Pancreas (tissue), 10 donors: ENCODE results near the gene CEP44. TPM values are rescaled to one million over a fixed set of nuclear protein-coding genes. Genes with fewer than 3 reads are reported as not detected.

Source experiments
- ATAC-seq, 4 donors: fragments of 200-7000 bp; cut with Tn5 transposase; one replicate each; pipeline versions ENCODE4 v1.8.0 to v1.9.1; 2020; ENCODE audit warnings: mild to moderate bottlenecking in 4 of 4, moderate library complexity in 4 of 4
- DNase-seq, 6 donors: peaks; one replicate each; pipeline ENCODE4 v3.0.0-alpha.2; 2020
- FAIRE-seq: peaks from 2 replicates; lab custom pipeline; 2012; peaks lifted over from hg19 to GRCh38; lab: Jason Lieb, UNC
- H3K27ac ChIP-seq, 4 donors: fragments of 200-600 bp; sonication (generic); 1 replicate in 3 of 4; 2 replicates in 1 of 4; pipeline versions ENCODE4 v1.5.0 to v1.8.0; 2020
- H3K27me3 ChIP-seq, 4 donors: fragments of 200-600 bp; one replicate each; pipeline ENCODE4 v1.8.0; 2021
- H3K36me3 ChIP-seq, 3 donors: fragments of 200-600 bp; sonication (generic) in 1 of 3; one replicate each; pipeline versions ENCODE4 v1.5.0 to v1.8.0; 2020 to 2021
- H3K4me1 ChIP-seq, 3 donors: fragments of 200-600 bp; one replicate each; pipeline ENCODE4 v1.8.0; 2021
- H3K4me3 ChIP-seq, 4 donors: fragments of 200-600 bp; sonication (generic) in 2 of 4; one replicate each; pipeline versions ENCODE4 v1.5.0 to v1.8.0; 2020 to 2021
- H3K9me3 ChIP-seq, 4 donors: fragments of 200-600 bp; one replicate each; pipeline ENCODE4 v1.8.0; 2021
- WGBS, 2 donors: extraction: QIAGEN DNeasy Blood & Tissue Kit; methylation state at CpG; one replicate each; pipeline ENCODE4 v1.1.7; 2013; 5-methylcytosine and 5-hydroxymethylcytosine counted together
- intact Hi-C, 3 donors: fragments of 100-400 bp; cut with DNase I; formaldehyde crosslinking; loops; one replicate each; pipeline versions ENCODE4 v1.11.1 to v1.14.2; 2022
- polyA plus RNA-seq, 2 donors: library from polyadenylated mRNA; stranded (reverse); fragments of 200-250 nt; gene quantifications; one replicate each; pipeline ENCODE4 v1.2.3, GENCODE V29; 2013
- total RNA-seq, 6 donors: library from RNA; stranded (reverse); fragmentation: NEBNext Ultra II Directional in 4 of 6; extraction: Animal tissue kit (Norgen Biotek cat#: 25700) in 4 of 6; gene quantifications; one replicate each; pipeline versions ENCODE4 v1.2.1 to v1.2.4, GENCODE V29; 2021 to 2023
- TF ChIP-seq, protein P1 (sequence below), 4 donors: fragments of 200-600 bp; sonication (generic) in 3 of 4; IDR thresholded peaks; one replicate each; pipeline versions ENCODE4 v1.5.0 to v1.8.0; 2021; ENCODE audit warnings: antibody characterized with exemption in 4 of 4
- donor health status: healthy with polysubstance abuse.
- donor health status: DM: no; HTN: no; CAD: no; lungs with moderate emphysema.
- donor health status: DM: no; HTN: no; CAD: no.
- donor health status: control.
- donor health status: control.
- donor health status: Bipolar disorder and iron deficiency.
- donor health status: DM: yes; HTN: yes; CAD: no.
- donor health status: DM: no; HTN: no; CAD: no.
- donor health status: DM: no; HTN: no; CAD: no.
- donor health status: DM: yes; HTN: yes; CAD: no.

The CEP44 gene
- total and polyA plus RNA-seq, 8 donors: 3.4 to 9.7 (median 5.9) TPM

DNA sequence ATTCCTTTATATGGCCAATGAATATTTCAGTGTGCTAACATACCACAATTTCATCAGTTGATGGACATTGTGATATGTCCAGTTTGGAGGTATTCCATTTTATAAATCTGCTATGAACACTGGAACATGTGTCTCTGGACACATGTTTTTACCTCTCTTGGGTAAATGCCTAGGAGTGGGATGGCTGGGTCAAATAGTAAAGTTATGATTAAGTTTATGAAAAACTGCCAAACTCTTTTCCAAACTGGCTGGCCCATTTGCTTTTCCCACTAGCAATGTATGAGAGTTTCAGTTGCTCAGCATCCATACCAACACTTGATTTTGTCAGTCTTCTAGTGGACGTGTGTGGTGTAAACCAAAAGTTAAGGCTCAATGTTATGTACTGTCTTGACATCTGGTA lies 40.5 kb downstream of the CEP44 start:
- Histone ChIP-seq H3K36me3 (no peaks in the 10 kb centered on the region), H3K27ac (no peak overlapping the region), H3K4me1 (no peaks in the 10 kb centered on the region), H3K27me3 (no peaks in the 10 kb centered on the region), H3K4me3 (no peak overlapping the region), H3K9me3 (no peaks in the 10 kb centered on the region)
- no peak for FAIRE-seq
- 82 to 90% methylated on average over 1 of the region's 1 CpG for WGBS, 2 donors
- no peak for ATAC-seq
- intact Hi-C loops: loop anchor here in 1 of 3 donors (10.0 kb wide), 1 partner anchor 99 kb away; no protein-coding TSS in a partner anchor
- no peak for DNase-seq
- TF ChIP-seq, protein P1, sequence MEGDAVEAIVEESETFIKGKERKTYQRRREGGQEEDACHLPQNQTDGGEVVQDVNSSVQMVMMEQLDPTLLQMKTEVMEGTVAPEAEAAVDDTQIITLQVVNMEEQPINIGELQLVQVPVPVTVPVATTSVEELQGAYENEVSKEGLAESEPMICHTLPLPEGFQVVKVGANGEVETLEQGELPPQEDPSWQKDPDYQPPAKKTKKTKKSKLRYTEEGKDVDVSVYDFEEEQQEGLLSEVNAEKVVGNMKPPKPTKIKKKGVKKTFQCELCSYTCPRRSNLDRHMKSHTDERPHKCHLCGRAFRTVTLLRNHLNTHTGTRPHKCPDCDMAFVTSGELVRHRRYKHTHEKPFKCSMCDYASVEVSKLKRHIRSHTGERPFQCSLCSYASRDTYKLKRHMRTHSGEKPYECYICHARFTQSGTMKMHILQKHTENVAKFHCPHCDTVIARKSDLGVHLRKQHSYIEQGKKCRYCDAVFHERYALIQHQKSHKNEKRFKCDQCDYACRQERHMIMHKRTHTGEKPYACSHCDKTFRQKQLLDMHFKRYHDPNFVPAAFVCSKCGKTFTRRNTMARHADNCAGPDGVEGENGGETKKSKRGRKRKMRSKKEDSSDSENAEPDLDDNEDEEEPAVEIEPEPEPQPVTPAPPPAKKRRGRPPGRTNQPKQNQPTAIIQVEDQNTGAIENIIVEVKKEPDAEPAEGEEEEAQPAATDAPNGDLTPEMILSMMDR (IDR thresholded peaks at IDR 0.05): no peak

DNA sequence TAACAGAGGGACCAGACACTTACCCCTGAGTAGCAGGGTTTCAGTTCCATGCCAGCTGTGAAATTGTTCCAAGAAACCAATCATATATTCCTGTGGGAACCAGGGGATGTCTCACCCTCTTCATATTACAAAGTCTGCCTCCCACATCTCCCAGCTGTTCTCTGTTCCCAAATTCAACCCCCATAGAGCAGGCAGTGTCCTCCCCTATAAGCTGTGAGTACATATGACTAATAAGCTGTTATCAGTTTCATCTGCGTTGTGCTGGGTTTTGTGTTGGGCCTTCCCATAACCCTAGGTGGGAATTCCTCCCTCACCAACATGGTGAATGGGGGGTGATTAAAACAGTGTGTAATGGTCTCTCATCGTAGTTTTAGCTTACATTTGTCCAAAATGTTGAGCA lies 41.0 kb downstream of the CEP44 start:
- DNase-seq: no peak
- 73 to 91% methylated on average over 2 of the region's 2 CpGs for WGBS, 2 donors
- no peak for FAIRE-seq
- H3K4me3 ChIP-seq: no peak overlapping the region
- no peaks in the 10 kb centered on the region for H3K9me3 ChIP-seq
- ATAC-seq: no peak
- TF ChIP-seq, protein P1 (IDR thresholded peaks at IDR 0.05): no peak
- no peaks in the 10 kb centered on the region for H3K4me1 ChIP-seq
- H3K27me3 ChIP-seq: no peaks in the 10 kb centered on the region
- no peak overlapping the region for H3K27ac ChIP-seq
- intact Hi-C loops: loop anchor here in 1 of 3 donors (10.0 kb wide), 1 partner anchor 100 kb away; no protein-coding TSS in a partner anchor
- H3K36me3 ChIP-seq: no peaks in the 10 kb centered on the region

DNA sequence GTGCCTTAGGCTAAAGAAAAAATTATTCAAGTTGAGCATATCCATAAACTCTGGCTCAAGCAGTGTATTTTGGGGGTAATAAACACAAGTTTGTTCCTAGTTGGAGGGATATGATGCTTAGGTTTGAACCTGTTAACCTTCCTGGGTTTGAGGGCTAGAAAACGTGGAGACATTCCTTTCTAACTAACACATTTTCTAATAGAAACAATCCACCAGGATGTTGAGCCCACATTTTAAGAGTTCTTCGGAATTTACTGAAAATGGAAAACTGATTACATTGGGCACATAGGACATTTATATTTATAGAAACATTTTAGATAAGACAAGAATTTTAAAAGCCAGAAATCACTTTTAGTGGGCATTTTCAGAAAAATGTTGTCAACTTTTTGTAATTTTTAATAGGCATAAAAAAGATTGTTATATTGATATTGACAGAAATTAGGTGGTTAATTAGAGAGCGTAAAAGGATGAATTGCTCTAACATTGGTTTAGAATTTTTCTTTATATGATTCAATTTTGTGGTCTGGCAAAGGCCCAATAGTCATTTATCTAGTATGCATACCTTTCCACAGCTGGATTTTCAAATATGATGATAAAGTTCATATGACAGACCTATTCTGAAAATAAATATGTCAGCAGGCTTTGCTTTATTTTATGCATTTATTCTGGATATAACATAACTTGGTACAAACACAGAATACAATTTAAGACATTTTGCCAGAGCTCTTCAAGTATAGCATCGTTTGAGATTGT lies 49.2 kb downstream of the CEP44 start:
- ATAC-seq: no peak
- TF ChIP-seq, protein P1 (IDR thresholded peaks at IDR 0.05): no peak
- no peak for FAIRE-seq
- WGBS, 2 donors: 70 to 84% methylated on average over 4 of the region's 4 CpGs
- H3K4me1 ChIP-seq: no peaks in the 10 kb centered on the region
- intact Hi-C loops: no loop called here
- no peak for DNase-seq
- H3K4me3 ChIP-seq: no peak overlapping the region
- H3K27me3 ChIP-seq: no peaks in the 10 kb centered on the region
- H3K36me3 ChIP-seq: no peaks in the 10 kb centered on the region
- no peaks in the 10 kb centered on the region for H3K9me3 ChIP-seq
- H3K27ac ChIP-seq: no peak overlapping the region

DNA sequence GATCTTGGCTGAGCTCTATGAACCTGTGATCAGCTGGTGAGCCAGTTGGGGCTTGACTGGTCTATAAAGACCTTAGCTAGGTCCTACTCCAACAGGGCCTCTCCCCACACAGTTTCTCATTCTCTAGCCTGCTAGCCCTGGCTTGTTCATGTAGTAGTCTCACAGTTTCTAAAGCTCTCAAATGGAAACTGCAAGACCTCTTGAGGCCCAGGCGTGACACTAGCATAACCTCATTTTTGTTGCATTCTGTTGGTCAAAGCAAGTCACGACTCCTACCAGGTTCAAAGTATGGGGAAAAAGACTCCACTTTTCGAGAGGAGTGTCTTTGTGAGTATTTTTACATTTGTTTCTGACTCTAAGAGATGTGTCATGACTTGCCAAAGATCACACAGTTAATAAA lies 50.9 kb downstream of the CEP44 start:
- 78 to 88% methylated on average over 3 of the region's 3 CpGs for WGBS, 2 donors
- Histone ChIP-seq H3K9me3 (no peaks in the 10 kb centered on the region), H3K36me3 (no peaks in the 10 kb centered on the region), H3K4me3 (no peak overlapping the region), H3K27ac (no peak overlapping the region), H3K27me3 (no peaks in the 10 kb centered on the region), H3K4me1 (no peaks in the 10 kb centered on the region)
- TF ChIP-seq, protein P1 (IDR thresholded peaks at IDR 0.05): no peak
- intact Hi-C loops: no loop called here
- no peak for DNase-seq
- no peak for ATAC-seq
- FAIRE-seq: no peak

DNA sequence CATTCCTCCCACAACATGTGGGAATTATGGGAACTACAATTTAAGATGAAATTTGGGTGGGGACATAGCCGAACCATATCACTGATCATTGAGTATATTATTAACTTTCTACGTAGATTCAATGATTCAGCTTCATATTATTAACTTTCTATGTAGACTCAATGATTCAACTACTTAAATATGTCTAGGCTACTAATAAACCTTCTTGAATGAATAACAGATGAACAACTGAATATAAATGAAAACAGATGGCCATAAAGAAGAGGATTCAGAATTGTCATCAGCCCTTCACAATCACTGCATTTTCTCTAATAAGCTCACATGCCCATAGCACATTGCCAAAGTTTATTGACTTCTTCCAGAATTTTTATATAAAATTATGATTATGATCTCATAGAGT lies 57.0 kb downstream of the CEP44 start:
- intact Hi-C loops: no loop called here

More for the DNA sequence above, 57.0 kb downstream of the CEP44 start:
- Histone ChIP-seq H3K4me3 (no peak overlapping the region), H3K4me1 (no peaks in the 10 kb centered on the region), H3K36me3 (no peaks in the 10 kb centered on the region), H3K27ac (no peak overlapping the region), H3K27me3 (no peaks in the 10 kb centered on the region), H3K9me3 (no peaks in the 10 kb centered on the region)
- ATAC-seq (no peak), DNase-seq (no peak), FAIRE-seq (no peak)
- 66 to 91% methylated on average over 2 of the region's 2 CpGs for WGBS, 2 donors
- TF ChIP-seq, protein P1 (IDR thresholded peaks at IDR 0.05): no peak
